Left renal pelvis (tissue), 4 donors: Measurements from ENCODE around the gene IGFBP3. TPM values are rescaled to one million over a fixed set of nuclear protein-coding genes. Genes with fewer than 3 reads are reported as not detected.

Source experiments
- DNase-seq, 4 donors: peaks; one replicate each; pipeline ENCODE4 v3.0.0-alpha.2; 2013; ENCODE audit warnings: low read depth in 4 of 4, low spot score in 3 of 4
- polyA plus RNA-seq, 4 donors: library from polyadenylated mRNA; unstranded; fragments of 120-200 nt; gene quantifications; one replicate each; pipeline ENCODE4 v1.2.1, GENCODE V29; 2013; ENCODE audit not compliant: insufficient read length in 4 of 4

IGFBP3 gene
- polyA plus RNA-seq, 4 donors: 93.7 to 175 (median 109) TPM

- no peak for DNase-seq
Measured at GRCh38 chr7:45893374-45893995, 27.6 kb downstream of the IGFBP3 start.

- no peak for DNase-seq
Measured at GRCh38 chr7:45892407-45893035, 28.6 kb downstream of the IGFBP3 start.

DNA sequence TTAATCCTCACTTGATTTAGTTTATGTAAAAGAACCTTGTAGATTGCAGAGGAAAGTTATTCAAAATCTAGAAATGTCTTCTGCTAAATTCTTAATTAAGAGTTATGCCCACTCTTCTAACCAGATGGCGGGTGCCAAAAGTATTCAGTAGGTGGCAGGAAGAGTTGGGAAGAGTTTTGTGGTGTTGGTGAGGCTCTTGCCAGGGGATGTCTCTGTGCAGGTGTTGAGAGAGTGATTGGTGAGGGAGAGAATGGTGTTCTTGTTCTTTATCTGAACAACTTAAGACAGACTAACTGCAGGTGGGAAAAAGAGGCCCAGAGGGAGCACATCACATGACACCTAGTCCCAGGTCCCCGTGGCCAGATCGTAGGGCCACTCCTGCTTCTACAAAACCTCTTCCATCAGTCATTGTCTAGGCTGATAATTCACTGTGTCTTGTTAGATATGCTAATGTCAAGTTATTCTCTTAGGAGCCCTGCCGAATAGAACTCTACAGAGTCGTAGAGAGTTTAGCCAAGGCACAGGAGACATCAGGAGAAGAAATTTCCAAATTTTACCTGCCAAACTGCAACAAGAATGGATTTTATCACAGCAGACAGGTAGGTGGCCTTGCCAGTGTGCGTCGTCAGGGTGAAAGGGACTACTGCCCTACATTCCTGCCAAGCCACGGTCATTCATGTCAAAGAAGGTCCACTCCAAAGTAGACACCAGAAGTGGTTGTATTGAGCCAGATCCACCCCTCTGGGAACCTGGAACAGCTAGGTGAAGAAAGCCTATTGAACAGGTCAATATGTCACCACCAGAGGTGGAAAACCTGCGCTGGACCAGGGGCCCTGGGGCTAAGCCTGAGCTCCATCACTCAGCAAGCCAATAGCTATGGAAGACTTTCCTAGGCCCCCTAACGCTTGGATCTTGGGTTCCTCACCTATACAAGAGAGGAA lies 29.3 kb downstream of the IGFBP3 start:
- no peak for DNase-seq

GRCh38 chr7:45890902-45891461 lies 30.1 kb downstream of the IGFBP3 start:
- no peak for DNase-seq

DNA sequence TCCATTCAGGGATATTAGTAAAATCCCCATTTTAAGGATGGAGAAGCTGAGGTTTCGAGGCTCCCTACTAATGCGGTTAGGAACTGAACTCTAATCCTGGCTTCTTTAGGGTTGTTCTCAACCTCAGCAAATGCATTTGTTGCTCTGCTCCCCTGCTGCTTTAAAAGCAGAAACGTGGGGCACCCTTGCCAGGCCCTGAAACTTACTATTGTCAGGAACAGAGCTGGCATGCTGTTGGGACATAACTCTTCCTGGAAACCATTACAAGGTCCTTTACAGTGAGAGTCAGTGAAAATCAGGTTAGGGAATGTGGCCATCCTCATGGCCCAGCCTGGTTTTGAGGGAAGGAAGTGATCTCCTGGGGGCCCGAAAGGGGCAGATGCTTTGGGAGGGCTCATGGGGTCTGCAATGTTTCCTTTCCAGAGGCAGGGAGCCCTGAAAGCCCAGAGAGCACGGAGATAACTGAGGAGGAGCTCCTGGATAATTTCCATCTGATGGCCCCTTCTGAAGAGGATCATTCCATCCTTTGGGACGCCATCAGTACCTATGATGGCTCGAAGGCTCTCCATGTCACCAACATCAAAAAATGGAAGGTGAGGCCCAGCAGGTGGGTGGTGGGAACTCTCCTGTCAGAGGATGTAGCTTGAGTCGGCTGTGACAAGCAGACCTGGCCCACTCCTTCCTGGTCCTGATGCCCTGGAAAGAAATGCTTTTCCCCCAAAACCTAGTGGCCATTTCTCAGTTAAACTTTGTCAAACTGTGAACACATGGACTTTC lies 30.8 kb downstream of the IGFBP3 start:
- DNase-seq: no peak

GRCh38 chr7:45889367-45890067 lies 31.6 kb downstream of the IGFBP3 start:
- DNase-seq: no peak

DNA sequence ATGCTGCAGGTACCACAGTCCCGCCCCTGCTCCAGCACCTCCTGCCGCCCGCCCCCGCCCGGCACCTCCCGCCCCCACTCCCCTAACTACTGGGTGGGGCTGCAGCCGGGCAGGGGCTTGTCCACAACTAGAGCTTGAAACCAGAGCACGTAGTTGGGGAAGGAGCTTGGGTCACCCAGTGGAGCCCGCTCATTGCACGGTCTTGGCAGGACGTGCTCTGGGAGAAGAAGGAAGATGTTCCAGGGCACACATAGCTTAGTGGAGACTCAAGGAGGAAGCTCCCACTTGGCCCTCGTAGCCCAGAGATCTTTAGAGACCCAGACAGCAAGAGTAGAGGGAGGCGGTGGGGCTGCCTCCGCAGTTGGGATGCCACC lies 32.1 kb downstream of the IGFBP3 start:
- no peak for DNase-seq

DNA sequence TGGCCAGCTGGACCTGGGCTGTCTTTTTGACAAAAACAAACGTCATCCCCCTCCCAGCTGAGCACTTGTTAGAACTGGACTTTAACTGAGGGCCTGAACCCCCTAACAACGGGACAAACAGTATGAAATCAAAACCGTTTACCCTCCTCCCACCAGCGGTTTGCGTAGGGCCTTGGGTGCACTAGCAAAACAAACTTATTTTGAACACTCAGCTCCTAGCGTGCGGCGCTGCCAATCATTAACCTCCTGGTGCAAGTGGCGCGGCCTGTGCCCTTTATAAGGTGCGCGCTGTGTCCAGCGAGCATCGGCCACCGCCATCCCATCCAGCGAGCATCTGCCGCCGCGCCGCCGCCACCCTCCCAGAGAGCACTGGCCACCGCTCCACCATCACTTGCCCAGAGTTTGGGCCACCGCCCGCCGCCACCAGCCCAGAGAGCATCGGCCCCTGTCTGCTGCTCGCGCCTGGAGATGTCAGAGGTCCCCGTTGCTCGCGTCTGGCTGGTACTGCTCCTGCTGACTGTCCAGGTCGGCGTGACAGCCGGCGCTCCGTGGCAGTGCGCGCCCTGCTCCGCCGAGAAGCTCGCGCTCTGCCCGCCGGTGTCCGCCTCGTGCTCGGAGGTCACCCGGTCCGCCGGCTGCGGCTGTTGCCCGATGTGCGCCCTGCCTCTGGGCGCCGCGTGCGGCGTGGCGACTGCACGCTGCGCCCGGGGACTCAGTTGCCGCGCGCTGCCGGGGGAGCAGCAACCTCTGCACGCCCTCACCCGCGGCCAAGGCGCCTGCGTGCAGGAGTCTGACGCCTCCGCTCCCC lies 32.7 kb downstream of the IGFBP3 start, which contains the start of gene IGFBP1:
Gene IGFBP1 (plus strand): TSS at position 304 of the 808 bp plus-strand sequence. CDS start 165 bp downstream, at position 469.
- no peak for DNase-seq

DNA sequence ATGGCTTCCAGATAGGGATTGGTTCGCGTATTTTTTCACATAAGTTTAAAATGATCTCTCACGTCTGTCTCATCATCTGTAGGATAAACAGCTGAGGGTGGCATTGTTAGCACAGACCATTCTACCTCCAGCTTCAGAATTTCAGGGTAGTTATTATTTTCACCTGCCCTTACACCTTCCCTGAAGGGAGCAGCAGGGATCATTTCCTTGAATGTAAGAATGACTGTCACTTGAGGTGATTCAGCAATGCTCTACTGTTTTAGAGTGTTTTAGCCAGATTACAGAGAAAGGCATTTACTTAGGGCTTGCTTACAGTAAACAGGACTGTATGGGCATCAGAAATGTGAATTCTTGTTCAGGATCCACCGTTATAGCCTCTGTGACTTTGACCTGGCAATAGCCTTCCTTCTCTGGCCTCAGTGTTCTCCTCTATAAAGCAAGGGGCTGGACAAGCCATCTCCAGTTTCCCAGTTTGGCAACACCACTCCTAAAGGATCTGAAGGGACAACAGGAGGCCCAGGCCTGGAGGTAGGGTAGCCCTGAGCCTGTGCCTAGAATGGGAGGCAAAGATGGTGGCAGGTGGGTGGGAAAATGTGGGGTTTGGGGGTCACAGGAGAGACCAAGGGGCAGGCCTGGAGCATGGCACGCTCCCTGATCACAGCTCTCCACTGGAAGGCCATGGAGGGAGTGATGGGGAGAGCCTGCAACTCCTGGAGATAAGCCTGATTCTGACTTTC lies 34.0 kb downstream of the IGFBP3 start:
- no peak for DNase-seq

- no peak for DNase-seq
Measured at GRCh38 chr7:45885264-45885882, 35.7 kb downstream of the IGFBP3 start.

- no peak for DNase-seq
Measured at GRCh38 chr7:45884136-45884535, 36.9 kb downstream of the IGFBP3 start.

DNA sequence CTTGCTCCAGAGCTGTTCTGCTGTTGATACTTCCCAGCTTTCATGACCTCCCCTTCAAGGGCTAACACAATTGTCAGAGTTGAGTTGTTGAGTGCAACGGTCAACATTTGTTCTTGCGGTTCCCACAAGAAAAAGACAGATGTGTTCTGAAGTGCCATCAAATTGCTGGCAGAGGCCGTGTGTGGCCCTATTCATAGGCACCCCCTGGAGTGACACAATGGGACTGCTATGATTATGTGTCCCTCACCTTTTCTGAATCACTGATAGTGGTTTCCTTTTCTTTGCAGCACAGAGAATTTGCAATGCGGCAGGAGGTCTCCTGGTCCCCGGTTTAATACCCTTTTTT lies 38.6 kb downstream of the IGFBP3 start:
- DNase-seq: no peak

DNA sequence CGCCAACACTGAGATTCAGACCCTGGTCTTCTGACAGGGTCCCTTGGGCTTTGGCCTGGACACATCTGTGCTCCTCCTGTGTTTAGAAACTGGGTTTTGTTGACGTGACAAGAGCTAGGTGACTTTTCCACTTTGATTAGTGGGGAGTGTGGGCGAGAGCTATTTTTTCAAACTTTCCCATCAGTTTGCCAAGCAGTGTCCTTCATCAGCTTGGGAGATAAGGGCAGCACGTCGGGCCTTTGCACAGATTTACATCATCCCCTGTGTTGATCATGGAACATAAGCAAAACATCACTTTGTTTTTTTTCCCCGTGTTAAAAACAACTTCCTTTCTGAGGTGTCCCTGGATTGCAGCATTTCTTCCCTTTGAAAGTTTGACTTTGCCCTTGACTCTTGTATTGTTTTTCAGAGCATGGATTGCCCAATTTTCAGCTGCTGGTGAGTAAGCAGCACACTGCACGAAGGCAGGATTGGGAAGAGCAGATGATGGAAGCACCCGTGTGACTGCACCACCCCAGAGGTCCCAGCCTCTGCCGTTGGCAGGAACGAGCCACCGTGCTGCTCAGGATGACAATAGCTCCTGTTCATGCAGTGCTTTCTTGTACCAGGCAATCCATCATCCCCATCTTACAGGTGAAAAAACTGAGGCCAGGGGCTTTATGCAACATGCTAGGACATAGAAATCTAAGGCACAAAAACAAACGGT lies 39.2 kb downstream of the IGFBP3 start:
- no peak for DNase-seq

GRCh38 chr7:45881280-45881758 lies 39.8 kb downstream of the IGFBP3 start:
- no peak for DNase-seq

- no peak for DNase-seq
Measured at GRCh38 chr7:45880433-45880860, 40.6 kb downstream of the IGFBP3 start.

DNA sequence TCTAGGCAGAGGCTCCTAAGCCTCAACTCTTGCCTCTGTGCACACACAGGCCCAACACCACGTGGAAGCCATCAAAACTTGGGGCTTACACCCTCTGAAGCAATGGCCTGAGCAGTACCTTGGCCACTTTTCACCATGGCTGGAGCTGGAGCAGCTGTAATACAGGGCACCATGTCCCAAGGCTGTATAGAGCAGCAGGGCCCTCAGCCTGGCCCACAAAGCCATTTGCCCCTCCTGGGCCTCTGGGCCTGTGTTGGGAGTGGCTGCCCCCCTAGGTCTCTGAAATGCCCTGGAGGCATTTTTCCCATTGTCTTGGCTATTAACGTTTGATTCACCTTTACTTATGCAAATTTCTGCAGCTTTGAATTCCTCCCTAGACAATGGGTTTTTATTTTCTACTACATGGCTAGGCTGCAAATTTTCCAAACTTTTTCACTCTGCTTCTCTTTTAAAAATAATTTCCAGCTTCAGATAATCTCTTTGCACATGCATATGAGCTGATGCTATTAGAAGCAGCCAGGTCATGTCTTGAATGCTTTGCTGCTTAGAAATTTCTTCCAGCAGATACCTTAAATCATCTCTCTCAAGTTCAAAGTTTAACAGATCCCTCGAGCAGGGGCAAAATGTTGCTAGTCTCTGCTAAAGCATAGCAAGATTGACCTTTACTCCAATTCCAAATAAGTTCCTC lies 42.5 kb downstream of the IGFBP3 start:
- DNase-seq: no peak
